Gastroesophageal sphincter (tissue), 4 donors: Measurements from ENCODE around the gene TRAF6. TPM values are rescaled to one million over a fixed set of nuclear protein-coding genes. Genes with fewer than 3 reads are reported as not detected.
"Not testable (repeated sequence)": the region's sequence is repeated elsewhere in the genome, so short reads cannot be mapped to it uniquely, and the experiment has no call there.

Source experiments
- ATAC-seq: fragments of 150-250 bp; one replicate; pipeline ENCODE4 v1.9.1; 2016; ENCODE audit warnings: mild to moderate bottlenecking, moderate library complexity
- H3K27ac ChIP-seq, 4 donors: fragments of 200-600 bp; sonication (generic) in 3 of 4; 1 replicate in 3 of 4; 2 replicates in 1 of 4; pipeline ENCODE4 v1.5.1; 2016 to 2019
- H3K27me3 ChIP-seq: fragments of 200-600 bp; sonication (generic); one replicate; pipeline ENCODE4 v1.5.1; 2019
- H3K36me3 ChIP-seq, 2 donors: fragments of 200-600 bp; sonication (generic); one replicate each; pipeline ENCODE4 v1.5.1; 2019; ENCODE audit warnings: control low read depth in 1 of 2
- H3K4me1 ChIP-seq, 3 donors: fragments of 200-600 bp; sonication (generic); 1 replicate in 2 of 3; 2 replicates in 1 of 3; pipeline ENCODE4 v1.5.1; 2016 to 2019; ENCODE audit warnings: control low read depth in 2 of 3
- H3K4me3 ChIP-seq, 2 donors: fragments of 200-600 bp; sonication (generic); one replicate each; pipeline ENCODE4 v1.5.1; 2019; ENCODE audit warnings: mild to moderate bottlenecking in 1 of 2, moderate library complexity in 1 of 2
- H3K9me3 ChIP-seq, 3 donors: fragments of 200-600 bp; sonication (generic); one replicate each; pipeline ENCODE4 v1.5.1; 2017 to 2019; ENCODE audit warnings: control low read depth in 2 of 3
- CTCF ChIP-seq, 4 experiments: fragments of 200-600 bp in 2 of 4; fragments of 450-650 bp in 2 of 4; sonication (generic) in 1 of 4; IDR thresholded peaks; one replicate each; pipeline ENCODE4 v1.5.1; 2017 to 2019; ENCODE audit warnings: antibody characterized with exemption in 4 of 4, mild to moderate bottlenecking in 2 of 4, moderate library complexity in 2 of 4
- EP300 ChIP-seq: sonication (generic); formaldehyde crosslinking; IDR thresholded peaks from one replicate; pipeline ENCODE4 v1.6.1; 2017; ENCODE audit warnings: antibody characterized with exemption, mild to moderate bottlenecking
- POLR2A ChIP-seq, 2 donors: fragments of 450-650 bp; IDR thresholded peaks; one replicate each; pipeline ENCODE4 v1.6.1; 2017; ENCODE audit warnings: antibody characterized with exemption in 2 of 2, mild to moderate bottlenecking in 2 of 2, moderate library complexity in 1 of 2
- POLR2AphosphoS5 ChIP-seq: sonication (generic); formaldehyde crosslinking; IDR thresholded peaks from one replicate; pipeline ENCODE4 v1.6.1; 2017; ENCODE audit warnings: antibody characterized with exemption
- WGBS, 2 donors: methylation state at CpG; one replicate each; pipeline ENCODE4 v1.1.5; 2018; ENCODE audit warnings: low coverage in 1 of 2; 5-methylcytosine and 5-hydroxymethylcytosine counted together
- total RNA-seq, 4 donors: library from RNA; depleted of rRNA; stranded (reverse); fragments of >200 nt; gene quantifications; one replicate each; pipeline ENCODE4 v1.1.0, GENCODE V29; 2016

TRAF6 gene
- total RNA-seq, result 10 to 100 TPM; 13.5 to 17.0 (median 16.1) TPM

- WGBS, 2 donors, result 0 to 2% methylated on average over 2 to 25 of the region's 81 CpGs
- Histone ChIP-seq H3K9me3 (peaks cover 0 to 9% (median 0%) of the 10 kb centered on the region in 3 donors), H3K36me3 (no peaks in the 10 kb centered on the region), H3K27ac (peak within 1 kb of the TSS; percentile 67 to 93 (median 88)), H3K27me3 (no peaks in the 10 kb centered on the region), H3K4me3 (peak within 1 kb of the TSS; percentile 78 to 92), H3K4me1 (peaks cover 0 to 40% (median 10%) of the 10 kb centered on the region in 3 donors)
- no peak for TF ChIP-seq EP300
- peak; percentile 96 for TF ChIP-seq POLR2AphosphoS5
- TF ChIP-seq POLR2A (IDR thresholded peaks at IDR 0.05), result peak; percentile 87 to 89
- peak in 3 of 4 experiments; percentile 85 to 87 (median 86) for TF ChIP-seq CTCF (IDR thresholded peaks at IDR 0.05)
- ATAC-seq, result peak; percentile 95
Observed at GRCh38 chr11:36509694-36510593, at the start of gene TRAF6. TSS of gene TRAF6 (minus strand) at chr11:36510272. CDS start at chr11:36501515, 8,757 bp downstream.

GRCh38 chr11:36558571-36559413 lies 48.7 kb upstream of the TRAF6 start:
- H3K27me3 ChIP-seq, result no peaks in the 10 kb centered on the region
- no peaks in the 10 kb centered on the region for H3K4me1 ChIP-seq
- H3K36me3 ChIP-seq, result no peaks in the 10 kb centered on the region
- H3K27ac ChIP-seq, result no peak overlapping the region
- TF ChIP-seq POLR2AphosphoS5 (no peak), CTCF (IDR thresholded peaks at IDR 0.05) (no peak), EP300 (no peak), POLR2A (IDR thresholded peaks at IDR 0.05) (no peak)
- no peak for ATAC-seq
- peaks cover 0 to 12% (median 0%) of the 10 kb centered on the region in 3 donors for H3K9me3 ChIP-seq
- 70 to 86% methylated on average over 4 of the region's 4 CpGs for WGBS, 2 donors
- no peak overlapping the region for H3K4me3 ChIP-seq

- TF ChIP-seq POLR2A (IDR thresholded peaks at IDR 0.05) (no peak), POLR2AphosphoS5 (no peak), EP300 (no peak), CTCF (IDR thresholded peaks at IDR 0.05) (no peak)
- ATAC-seq, result no peak
- Histone ChIP-seq H3K27me3 (no peaks in the 10 kb centered on the region), H3K4me1 (no peaks in the 10 kb centered on the region), H3K27ac (no peak overlapping the region), H3K4me3 (no peak overlapping the region), H3K9me3 (peaks cover 0 to 12% (median 0%) of the 10 kb centered on the region in 3 donors), H3K36me3 (no peaks in the 10 kb centered on the region)
Observed at GRCh38 chr11:36557991-36558390, 47.9 kb upstream of the TRAF6 start.

GRCh38 chr11:36557390-36557789 lies 47.3 kb upstream of the TRAF6 start:
- ATAC-seq, H3K4me3 ChIP-seq, H3K27me3 ChIP-seq, H3K4me1 ChIP-seq, H3K36me3 ChIP-seq, H3K27ac ChIP-seq: not testable (repeated sequence)
- H3K9me3 ChIP-seq, result peaks cover 0 to 12% (median 0%) of the 10 kb centered on the region in 3 donors
- 89% methylated on average over 8 of the region's 17 CpGs; no CpG with 5 or more reads in 1 of the 2 donors for WGBS, 2 donors

GRCh38 chr11:36550385-36551115 lies 40.5 kb upstream of the TRAF6 start:
- Histone ChIP-seq H3K4me1 (no peaks in the 10 kb centered on the region), H3K9me3 (no peaks in the 10 kb centered on the region), H3K4me3 (no peak overlapping the region), H3K36me3 (no peaks in the 10 kb centered on the region), H3K27ac (no peak overlapping the region), H3K27me3 (no peaks in the 10 kb centered on the region)
- TF ChIP-seq CTCF (IDR thresholded peaks at IDR 0.05), result no peak
- no peak for TF ChIP-seq POLR2A (IDR thresholded peaks at IDR 0.05)
- TF ChIP-seq POLR2AphosphoS5, result no peak
- TF ChIP-seq EP300, result no peak
- WGBS, 2 donors, result 30 to 38% methylated on average over 1 of the region's 1 CpG
- ATAC-seq, result no peak
